H54 (cell line): Measurements from ENCODE around the gene PRKRA.
A peak's percentile ranks its signal among the peaks of the same experiment; 100 is the strongest.
"Not testable (repeated sequence)": the region's sequence is repeated elsewhere in the genome, so short reads cannot be mapped to it uniquely, and the experiment has no call there.

Experiments
- DNase-seq: peaks from one replicate; pipeline ENCODE4 v3.0.0; 2011; ENCODE audit warnings: low spot score, mixed read lengths; ENCODE audit not compliant: insufficient read length
- FAIRE-seq: peaks from 3 replicates; lab custom pipeline; 2011; peaks lifted over from hg19 to GRCh38; lab: Jason Lieb, UNC
- POLR2A ChIP-seq: IDR thresholded peaks from 2 replicates; pipeline ENCODE4 v1.6.1; 2011; ENCODE audit warnings: low read depth, mild to moderate bottlenecking, low read length

Gene PRKRA

DNA sequence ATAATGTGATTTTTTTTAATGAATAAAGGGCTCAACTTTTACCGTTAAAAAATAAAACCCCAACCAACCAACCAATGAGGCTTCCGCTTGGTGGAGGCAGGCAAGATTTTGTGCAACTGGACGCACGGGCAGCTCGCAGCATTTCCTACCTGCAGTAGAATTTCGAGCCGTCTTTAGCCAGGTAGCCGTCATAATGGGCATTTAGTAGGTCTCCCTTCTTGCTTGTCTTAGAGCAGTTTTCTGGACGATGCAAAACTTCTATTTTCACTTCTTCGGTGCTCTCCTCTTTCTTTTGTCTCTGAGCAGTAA, 27.1 kb upstream of the PRKRA start:
- no peak for FAIRE-seq
- DNase-seq: no peak
- TF ChIP-seq POLR2A: no peak

DNA sequence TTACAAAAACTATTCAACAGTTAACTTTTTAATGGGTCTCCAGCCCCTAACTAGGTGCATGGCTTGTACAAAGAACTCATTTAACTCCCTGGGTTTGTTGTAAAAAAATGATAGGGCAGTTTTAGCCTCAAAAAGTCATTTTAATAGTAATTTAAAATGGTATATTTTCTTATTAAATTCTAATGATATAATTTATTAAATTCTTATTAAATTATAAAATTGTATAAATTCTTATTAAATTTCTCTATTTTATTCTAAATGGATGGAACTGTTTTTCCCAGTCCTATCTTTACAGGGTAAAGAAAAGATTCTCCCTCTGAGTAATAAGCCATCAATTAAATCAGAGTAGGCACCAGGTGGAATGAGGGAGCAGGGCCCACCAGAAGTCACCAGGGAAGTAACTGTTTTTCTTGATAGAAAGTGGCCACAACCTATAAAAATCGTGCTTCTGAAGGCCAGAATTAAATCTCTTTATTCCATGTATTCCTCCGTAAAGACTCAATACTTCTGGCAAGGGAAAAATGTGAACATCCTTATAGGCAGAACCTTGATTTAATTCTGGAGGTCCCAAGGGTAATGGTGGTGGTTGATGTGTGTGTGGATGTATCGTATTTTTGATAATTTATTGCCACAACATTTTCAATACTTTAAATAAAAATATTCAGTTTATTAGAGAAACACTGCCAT, 26.6 kb upstream of the PRKRA start:
- DNase-seq (no peak), FAIRE-seq (no peak)
- no peak for TF ChIP-seq POLR2A

DNA sequence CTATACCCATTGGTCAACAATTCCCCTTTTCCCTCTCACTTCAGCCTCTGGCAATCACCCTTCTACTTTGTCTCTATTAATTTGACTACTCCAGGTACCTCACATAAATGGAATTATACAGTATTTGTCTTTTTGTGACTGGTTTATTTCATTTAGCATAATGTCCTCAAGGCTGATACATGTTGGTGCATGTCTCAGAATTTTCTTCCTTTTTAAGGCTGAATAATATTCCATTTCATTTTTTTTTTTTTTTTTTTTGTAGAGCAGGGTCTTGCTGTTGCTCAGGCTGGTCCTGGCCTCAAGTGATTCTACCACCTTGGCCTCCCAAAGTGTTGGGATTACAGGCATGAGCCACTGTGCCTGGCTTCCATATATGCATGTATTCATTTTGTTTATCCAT, 25.5 kb upstream of the PRKRA start:
- no peak for TF ChIP-seq POLR2A
- no peak for FAIRE-seq

DNA sequence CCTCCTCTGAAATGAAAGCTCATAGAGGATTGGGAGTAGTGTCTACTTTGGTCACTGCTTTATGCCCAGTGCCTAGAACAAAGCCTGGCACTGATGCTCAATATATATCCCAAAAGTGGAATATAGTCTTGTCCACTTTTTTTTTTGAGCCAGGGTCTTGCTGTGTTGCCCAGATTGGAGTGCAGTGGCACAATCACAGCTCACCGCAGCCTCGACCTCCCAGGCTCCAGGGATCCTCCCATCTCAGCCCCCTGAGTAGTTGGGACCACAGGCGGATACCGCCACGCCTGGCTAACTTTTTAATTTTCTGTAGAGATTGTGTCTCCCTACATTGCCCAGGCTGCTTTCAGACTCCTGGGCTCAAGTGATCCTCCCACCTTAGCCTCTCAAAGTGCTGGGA, 23.6 kb upstream of the PRKRA start:
- no peak for DNase-seq
- FAIRE-seq: no peak
- TF ChIP-seq POLR2A: no peak

More for the DNA sequence above, 25.5 kb upstream of the PRKRA start:
- no peak for DNase-seq

DNA sequence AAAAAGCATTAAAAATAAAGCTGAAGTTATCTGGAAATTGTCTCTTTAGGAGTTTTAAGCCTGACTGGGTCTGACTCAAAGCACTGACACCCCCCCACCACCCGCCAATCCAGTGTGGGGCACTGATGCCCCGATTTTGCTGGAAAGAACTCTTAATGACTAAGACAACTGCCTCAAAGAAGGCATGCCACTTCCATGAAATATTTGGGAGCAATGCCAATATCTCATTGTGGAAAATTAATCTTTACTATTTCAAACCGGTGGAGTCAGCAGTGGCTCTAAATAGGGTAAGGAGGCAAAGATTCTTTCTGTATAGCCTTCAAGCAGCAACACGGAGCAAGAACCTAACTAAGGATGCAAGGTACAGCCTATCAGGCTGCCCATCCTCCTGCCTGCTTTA, 23.0 kb upstream of the PRKRA start:
- no peak for TF ChIP-seq POLR2A
- DNase-seq (no peak), FAIRE-seq (peak; percentile 20)

DNA sequence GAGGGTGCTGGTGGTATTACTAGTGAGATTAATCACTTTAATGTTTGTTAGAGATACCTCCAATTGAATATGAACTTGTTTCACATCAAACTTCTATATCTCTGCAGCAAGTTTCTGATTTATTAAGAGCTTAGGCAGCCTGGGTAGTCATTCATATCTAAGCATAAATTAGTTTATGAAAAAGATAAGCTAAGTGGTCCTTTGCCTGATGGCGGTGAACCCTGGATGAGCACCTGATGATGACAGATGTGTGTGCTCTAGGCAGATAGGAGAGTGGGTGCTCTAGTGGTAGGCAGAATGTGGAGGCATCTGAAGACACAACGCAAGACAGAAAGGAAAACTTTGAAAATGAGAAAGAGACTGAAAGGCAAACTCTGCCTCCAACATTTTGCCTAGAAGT, 22.4 kb upstream of the PRKRA start:
- no peak for TF ChIP-seq POLR2A
- no peak for DNase-seq

DNA sequence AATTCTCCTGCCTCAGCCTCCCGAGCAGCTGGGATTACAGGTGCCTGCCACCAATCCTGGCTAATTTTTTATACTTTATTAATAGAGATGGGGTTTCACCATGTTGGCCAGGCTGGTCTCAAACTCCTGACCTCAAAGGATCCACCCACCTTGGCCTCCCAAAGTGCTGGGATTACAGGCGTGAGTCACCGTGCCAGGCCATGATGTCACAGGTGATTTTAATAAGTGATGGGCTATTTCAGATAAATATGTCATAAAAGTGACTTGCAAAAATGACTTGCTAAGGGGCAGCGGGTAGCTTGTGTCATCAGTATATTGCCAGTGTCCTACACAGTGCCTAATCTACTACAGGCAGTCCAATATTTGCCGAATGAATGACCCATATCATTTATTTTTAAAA, 20.3 kb upstream of the PRKRA start:
- not testable (repeated sequence) for FAIRE-seq, DNase-seq

More for the DNA sequence above, 22.4 kb upstream of the PRKRA start:
- no peak for FAIRE-seq

DNA sequence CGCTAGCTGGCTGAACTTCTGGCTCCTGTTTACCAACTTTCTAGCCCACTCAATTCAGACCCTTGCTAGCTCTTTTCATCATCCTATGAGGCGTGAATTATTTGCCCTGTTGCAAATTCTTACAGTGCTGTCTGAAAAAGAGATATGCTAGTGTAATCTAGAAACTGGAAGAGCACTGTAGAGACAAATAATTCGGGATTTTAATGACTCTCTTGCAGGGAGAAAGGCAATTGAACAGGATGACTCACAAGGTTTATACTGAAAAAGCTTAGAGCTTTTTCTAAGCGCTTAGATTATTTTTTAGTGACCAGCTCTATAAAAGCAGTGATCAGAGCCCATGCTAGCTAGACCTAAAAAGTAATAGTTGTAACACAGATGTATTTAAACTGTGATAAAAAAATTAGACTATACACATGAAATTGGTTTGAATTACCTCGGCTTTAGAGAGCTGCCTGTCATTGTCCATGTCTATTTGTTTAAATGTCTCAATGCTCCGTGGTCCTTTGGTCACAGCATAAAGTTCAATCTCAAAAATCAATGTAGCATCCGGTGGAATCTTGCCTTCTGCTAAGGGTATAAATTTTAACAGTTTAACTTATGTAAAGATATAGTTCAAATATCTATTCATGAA, 18.4 kb upstream of the PRKRA start:
- DNase-seq (no peak), FAIRE-seq (no peak)
- TF ChIP-seq POLR2A: no peak

DNA sequence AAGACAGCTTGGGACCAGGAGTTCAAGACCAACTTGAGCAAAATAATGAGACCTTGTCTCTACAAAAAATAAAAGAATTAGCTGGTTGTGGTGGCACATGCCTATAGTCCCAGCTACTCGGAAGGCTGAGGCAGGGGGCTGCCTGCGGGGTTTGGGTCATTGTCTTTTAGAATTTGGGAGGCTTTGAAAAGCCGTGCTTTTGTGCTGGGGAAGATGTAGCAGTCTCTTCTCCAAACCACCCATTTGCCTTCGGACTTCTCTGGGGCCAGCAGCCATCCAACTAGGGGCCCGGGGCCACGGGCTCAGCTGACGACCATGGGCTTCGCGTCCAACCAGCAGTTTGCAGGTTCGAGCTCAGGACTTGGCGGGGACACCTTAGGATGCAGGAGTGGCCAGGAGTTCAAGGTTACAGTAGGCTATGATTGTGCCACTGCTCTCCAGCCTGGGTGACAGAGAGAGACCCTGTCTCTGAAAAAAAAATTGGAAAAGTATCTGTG, 6.5 kb upstream of the PRKRA start:
- TF ChIP-seq POLR2A: no peak
- no peak for DNase-seq
- no peak for FAIRE-seq

DNA sequence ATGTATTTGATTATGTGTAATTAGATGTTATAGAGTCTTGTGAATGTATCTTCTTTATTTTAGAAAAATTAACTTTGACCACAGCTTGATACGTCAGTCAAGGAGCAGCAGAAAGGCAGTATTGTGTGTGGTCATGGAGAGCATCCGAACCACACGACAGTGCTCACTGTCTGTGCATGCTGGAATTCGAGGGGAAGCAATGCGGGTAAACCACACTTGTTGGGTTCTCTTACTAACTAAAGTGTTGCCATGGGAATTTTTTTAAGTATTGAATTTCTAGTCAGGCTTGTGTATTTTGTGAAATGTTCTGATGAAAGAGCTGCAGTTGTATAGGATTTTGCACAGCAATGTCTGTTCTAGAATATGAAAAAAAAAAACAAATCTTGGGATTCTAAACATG, 5.0 kb upstream of the PRKRA start:
- no peak for FAIRE-seq
- TF ChIP-seq POLR2A: no peak
- no peak for DNase-seq

DNA sequence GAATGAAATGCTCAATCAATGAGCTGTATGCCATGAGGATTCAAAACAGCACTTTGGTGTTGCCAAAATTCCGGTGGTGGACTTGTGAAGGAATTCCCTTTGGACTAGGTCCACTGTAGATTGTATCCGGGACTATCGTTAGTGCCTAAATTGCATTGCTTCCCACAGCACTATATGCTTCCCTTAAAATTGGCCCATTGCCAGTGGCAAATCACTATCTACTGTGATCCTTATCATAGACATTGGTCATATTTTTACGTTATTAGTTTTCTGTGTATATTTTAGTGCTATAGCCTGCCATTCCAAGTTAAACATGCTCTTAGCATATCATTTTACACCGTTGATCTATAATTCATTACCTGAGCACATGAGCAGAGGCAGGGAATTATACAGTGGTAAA, 1.9 kb upstream of the PRKRA start:
- DNase-seq: no peak
- FAIRE-seq: no peak
- TF ChIP-seq POLR2A: no peak

DNA sequence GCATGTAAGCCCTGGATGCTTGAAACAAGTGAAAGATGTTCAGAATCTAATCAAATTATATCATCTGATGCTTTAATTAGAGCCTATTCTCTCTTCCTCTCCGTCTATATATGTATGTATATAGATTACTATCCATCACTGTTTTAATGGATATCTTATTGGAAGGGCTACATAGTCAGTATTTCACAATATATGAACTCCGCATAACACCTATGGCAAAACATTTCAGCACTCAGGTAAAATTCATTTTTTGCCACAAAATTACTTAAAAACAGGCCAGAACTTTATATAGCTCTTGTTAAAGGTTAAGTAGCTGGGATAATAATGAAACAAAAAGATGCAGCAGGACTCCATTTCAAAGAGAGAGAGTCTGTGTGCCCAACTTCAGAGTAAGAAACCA, 1.4 kb upstream of the PRKRA start:
- TF ChIP-seq POLR2A: no peak
- no peak for DNase-seq
- no peak for FAIRE-seq

DNA sequence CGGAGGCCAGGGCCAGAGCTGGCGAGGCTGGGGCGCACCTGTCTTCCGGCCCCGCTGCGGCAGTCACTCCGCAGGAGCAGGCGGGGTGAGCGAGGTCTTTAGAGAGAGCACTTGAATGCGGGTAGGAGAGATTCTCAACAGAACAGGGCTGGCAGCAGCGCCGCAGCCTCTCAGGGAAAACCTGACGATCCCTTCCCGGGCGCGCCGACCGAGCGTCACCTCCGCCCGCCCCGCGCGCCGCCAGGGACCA, 526 bp downstream of the PRKRA start:
- DNase-seq: peak; percentile 75
- no peak for TF ChIP-seq POLR2A
- FAIRE-seq: no peak

DNA sequence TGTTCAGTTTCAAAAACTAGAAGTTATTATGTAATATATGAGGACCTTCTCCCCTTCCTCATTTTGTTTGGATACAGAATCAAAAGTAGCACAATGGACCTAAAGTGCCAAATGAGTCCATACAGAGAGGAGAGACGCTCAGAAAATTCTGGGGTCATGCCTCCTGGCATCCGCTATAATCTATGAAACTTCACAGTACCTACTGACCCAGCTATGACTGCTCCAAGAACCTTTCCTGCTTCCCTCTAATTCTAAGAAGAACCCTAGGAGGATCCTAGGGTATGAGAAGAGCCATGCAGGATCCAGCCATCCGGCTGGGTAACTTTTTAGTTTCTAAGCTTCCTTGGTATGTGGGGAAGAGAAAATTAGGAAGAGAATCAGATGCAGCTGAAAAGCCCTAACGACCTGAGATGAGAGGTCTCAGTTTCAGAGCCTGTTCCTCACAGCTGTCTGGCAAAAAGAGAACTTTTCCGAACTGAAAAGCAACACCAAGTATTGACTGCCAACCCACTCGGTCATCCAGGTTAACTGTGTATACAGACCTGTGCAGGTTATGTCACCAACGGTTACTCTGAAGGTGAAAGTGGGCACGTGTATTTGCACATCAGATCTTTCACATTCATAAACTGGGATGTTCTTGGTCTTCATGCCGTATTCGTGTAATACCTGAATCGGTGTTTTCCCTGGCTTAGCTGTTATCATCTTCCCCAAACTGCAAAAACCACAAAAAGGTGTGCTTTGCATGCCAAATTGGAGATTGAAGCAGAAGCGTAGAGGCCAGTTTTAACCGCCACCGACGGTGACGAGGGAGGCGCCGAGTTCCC, 1.1 kb downstream of the PRKRA start:
- DNase-seq (no peak), FAIRE-seq (no peak)
- TF ChIP-seq POLR2A: no peak

DNA sequence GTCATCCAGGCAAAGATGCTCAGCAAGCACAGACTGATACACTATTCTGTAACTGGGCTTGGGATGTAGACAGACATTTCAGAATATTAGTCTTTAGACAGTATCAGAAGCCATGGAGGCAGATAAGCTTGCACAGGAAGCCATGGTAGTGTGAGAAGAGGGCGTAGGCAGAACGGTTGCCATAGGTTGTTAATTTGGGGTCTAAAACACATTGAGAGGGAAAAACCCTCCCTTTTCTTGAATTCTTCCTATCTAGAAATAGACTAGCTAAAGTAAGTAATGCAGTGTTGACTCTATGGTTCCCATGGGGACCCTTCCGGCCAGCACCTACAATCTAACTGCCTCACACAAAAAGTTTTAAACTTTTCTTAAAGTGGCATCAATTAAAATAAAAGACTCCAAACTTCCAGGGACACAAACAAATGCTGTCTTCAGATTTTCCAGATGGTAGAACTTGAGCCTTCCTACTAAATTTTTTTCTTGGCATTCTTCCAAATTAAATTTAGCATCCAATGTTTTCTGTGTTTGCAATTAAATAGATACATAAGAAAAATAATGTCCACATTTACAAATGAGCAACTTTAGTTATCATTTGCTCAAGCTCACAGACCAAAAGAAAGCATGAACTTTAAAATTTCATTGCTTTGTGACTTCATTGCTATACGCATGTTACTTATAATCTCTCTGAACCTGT, 1.9 kb downstream of the PRKRA start:
- DNase-seq: no peak
- no peak for FAIRE-seq

More for the DNA sequence above, 1.9 kb downstream of the PRKRA start:
- no peak for TF ChIP-seq POLR2A
